Motor neuron (in vitro differentiated cells): Measurements from ENCODE around the gene TAF11L14. TPM values are rescaled to one million over a fixed set of nuclear protein-coding genes. Genes with fewer than 3 reads are reported as not detected.

ENCODE experiments used
- total RNA-seq, 8 experiments: library from RNA; unstranded; fragments of 300-600 nt; gene quantifications; 2 replicates each; pipeline versions ENCODE4 v1.2.3 to v1.2.4, GENCODE V29; 2022

The TAF11L14 gene
- total RNA-seq, 8 experiments from 2014 or later = 0.54 TPM; not detected in 7

Other genes with a start within 250 kb of the TAF11L14 start
- not detected for gene TAF11L2, start 136.2 kb upstream of the TAF11L14 start, total RNA-seq
- gene TAF11L3, start 116.1 kb upstream of the TAF11L14 start, total RNA-seq = not detected
- gene TAF11L4, start 112.7 kb upstream of the TAF11L14 start, total RNA-seq = not detected
- gene TAF11L5, start 109.2 kb upstream of the TAF11L14 start, total RNA-seq = 1 to 10 TPM in 5 of 8 experiments, not detected in 3; 1.4 to 8.5 (median 2.1) TPM
- gene TAF11L6, start 105.8 kb upstream of the TAF11L14 start, total RNA-seq = not detected
- 1 to 10 TPM in 2 of 8 experiments, not detected in 6; 2.0 to 2.3 TPM for gene TAF11L7, start 48.7 kb upstream of the TAF11L14 start, total RNA-seq
- gene TAF11L8, start 43.5 kb upstream of the TAF11L14 start, total RNA-seq = not detected
- gene TAF11L9, start 40.1 kb upstream of the TAF11L14 start, total RNA-seq = not detected
- 1 to 10 TPM in 5 of 8 experiments, not detected in 3; 1.4 to 8.5 (median 2.1) TPM for gene TAF11L10, start 36.6 kb upstream of the TAF11L14 start, total RNA-seq
- gene TAF11L11, start 30.3 kb upstream of the TAF11L14 start, total RNA-seq = under 1 TPM in 3 of 8 experiments, not detected in 5; 0.21 to 0.29 (median 0.24) TPM
- under 1 TPM in 2 of 8 experiments, not detected in 6; 0.28 to 0.32 TPM for gene TAF11L12, start 24.1 kb upstream of the TAF11L14 start, total RNA-seq
- gene TAF11L13, start 2.4 kb upstream of the TAF11L14 start, total RNA-seq = under 1 TPM in 1 of 8 experiments, not detected in 7; 0.42 TPM